GM21360 (cell line): Measurements from ENCODE around the gene VDR.
A peak's percentile ranks its signal among the peaks of the same experiment; 100 is the strongest.

Source experiments
- ATAC-seq: cut with Tn5 transposase; IDR thresholded peaks from one replicate; pipeline ENCODE4 v1.9.1; 2021; ENCODE audit warnings: mild to moderate bottlenecking, moderate library complexity; ENCODE audit not compliant: unreplicated experiment

The VDR gene

GRCh38 chr12:47931187-47931586, 26.4 kb upstream of the VDR start:
- ATAC-seq, result no peak

- no peak for ATAC-seq
Measured at GRCh38 chr12:47930634-47931033, 25.8 kb upstream of the VDR start.

- no peak for ATAC-seq
Measured at GRCh38 chr12:47927346-47927745, 22.6 kb upstream of the VDR start.

- ATAC-seq, result no peak
Measured at GRCh38 chr12:47921907-47922306, 17.1 kb upstream of the VDR start.

GRCh38 chr12:47920913-47921312, 16.1 kb upstream of the VDR start:
- ATAC-seq, result no peak

- ATAC-seq, result no peak
Measured at GRCh38 chr12:47913081-47913480, 8.3 kb upstream of the VDR start.

- no peak for ATAC-seq
Measured at GRCh38 chr12:47912556-47912955, 7.8 kb upstream of the VDR start.

GRCh38 chr12:47910981-47911380, 6.2 kb upstream of the VDR start:
- ATAC-seq, result no peak

- no peak for ATAC-seq
Measured at GRCh38 chr12:47910486-47910885, 5.7 kb upstream of the VDR start.

GRCh38 chr12:47909839-47910465, 5.2 kb upstream of the VDR start:
- no peak for ATAC-seq

GRCh38 chr12:47908738-47909137, 3.9 kb upstream of the VDR start:
- no peak for ATAC-seq

GRCh38 chr12:47907851-47908454, 3.2 kb upstream of the VDR start:
- ATAC-seq, result no peak

GRCh38 chr12:47903927-47904712, 674 bp downstream of the VDR start:
- ATAC-seq, result peak; percentile 2

GRCh38 chr12:47903151-47903611, 1.6 kb downstream of the VDR start:
- no peak for ATAC-seq

GRCh38 chr12:47902131-47902639, 2.6 kb downstream of the VDR start:
- ATAC-seq, result no peak

GRCh38 chr12:47901718-47902093, 3.1 kb downstream of the VDR start:
- ATAC-seq, result no peak

GRCh38 chr12:47901063-47901717, 3.6 kb downstream of the VDR start:
- no peak for ATAC-seq

- ATAC-seq, result no peak
Measured at GRCh38 chr12:47900131-47901062, 4.4 kb downstream of the VDR start.

- ATAC-seq, result no peak
Measured at GRCh38 chr12:47899466-47899865, 5.3 kb downstream of the VDR start.

GRCh38 chr12:47896633-47897032, 8.2 kb downstream of the VDR start:
- ATAC-seq, result no peak
